Endothelial cell (in vitro differentiated cells): ENCODE results near the gene ERC2. TPM values are rescaled to one million over a fixed set of nuclear protein-coding genes. Genes with fewer than 3 reads are reported as not detected.

Experiments used
- DNase-seq: peaks from one replicate; pipeline ENCODE4 v3.0.0; 2021; ENCODE audit warnings: low spot score
- H3K27ac Mint-ChIP-seq: one replicate; pipeline ENCODE4 v1.8.0; 2021; ENCODE audit warnings: mixed read lengths, inconsistent platforms; ENCODE audit not compliant: unreplicated experiment
- H3K27me3 Mint-ChIP-seq: one replicate; pipeline ENCODE4 v1.8.0; 2021; ENCODE audit warnings: mild to moderate bottlenecking, moderate library complexity, mixed read lengths, inconsistent platforms; ENCODE audit not compliant: unreplicated experiment
- H3K36me3 Mint-ChIP-seq: one replicate; pipeline ENCODE4 v1.8.0; 2021; ENCODE audit warnings: mild to moderate bottlenecking, low read depth, mixed read lengths, inconsistent platforms; ENCODE audit not compliant: unreplicated experiment
- H3K4me1 Mint-ChIP-seq: one replicate; pipeline ENCODE4 v1.8.0; 2021; ENCODE audit warnings: mild to moderate bottlenecking, mixed read lengths, inconsistent platforms; ENCODE audit not compliant: unreplicated experiment
- H3K4me3 Mint-ChIP-seq: one replicate; pipeline ENCODE4 v1.8.0; 2021; ENCODE audit warnings: mild to moderate bottlenecking, mixed read lengths, inconsistent platforms; ENCODE audit not compliant: unreplicated experiment
- H3K9me3 Mint-ChIP-seq: one replicate; pipeline ENCODE4 v1.8.0; 2021; ENCODE audit warnings: mixed read lengths, inconsistent platforms; ENCODE audit not compliant: unreplicated experiment
- total RNA-seq: library from RNA; stranded (reverse); fragmentation: NEBNext Ultra II Directional; extraction: Animal tissue kit (Norgen Biotek cat#: 25700); gene quantifications from one replicate; pipeline ENCODE4 v1.2.1, GENCODE V29; 2021; ENCODE audit not compliant: unreplicated experiment
- TF ChIP-seq, protein P1 (sequence below): fragments of 200-600 bp; sonication (generic); IDR thresholded peaks from one replicate; pipeline ENCODE4 v1.5.0; 2021; ENCODE audit warnings: antibody characterized with exemption; ENCODE audit not compliant: unreplicated experiment

ERC2 gene
- total RNA-seq, 1 donor from 2014 or later = 20.5 TPM

DNA sequence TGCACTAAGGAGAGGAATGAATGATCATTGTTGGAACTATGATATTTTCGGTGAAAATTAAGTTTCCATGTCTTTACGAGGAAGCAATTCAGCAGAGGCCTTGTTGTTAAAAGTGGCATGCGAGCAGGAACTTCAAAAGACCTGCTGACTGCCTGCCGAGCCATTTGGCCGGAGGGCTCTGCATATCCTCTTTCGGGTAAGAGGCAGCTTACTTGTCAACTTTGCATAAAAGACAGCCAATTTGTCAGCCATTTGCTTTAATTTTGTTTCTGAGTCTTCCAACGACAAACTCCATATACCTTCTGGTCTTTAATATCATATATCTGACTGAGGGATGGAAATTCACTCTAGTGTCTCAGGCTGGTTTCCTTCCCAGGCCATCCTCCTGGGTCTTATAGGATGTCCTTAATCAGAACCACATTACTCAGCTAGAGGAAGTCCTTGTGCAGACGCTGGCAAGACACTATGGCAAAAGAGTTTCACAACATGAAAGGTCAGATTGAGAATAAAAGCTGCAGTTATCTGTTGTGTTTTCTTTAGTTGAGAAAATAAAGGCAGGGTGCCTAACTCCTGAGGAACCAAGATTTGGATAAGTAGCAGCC lies 852.5 kb downstream of the ERC2 start:
- Mint-ChIP-seq H3K9me3 (no peaks in the 10 kb centered on the region), H3K27ac (no peak overlapping the region), H3K36me3 (no peaks in the 10 kb centered on the region), H3K4me1 (peaks cover 12% of the 10 kb centered on the region), H3K27me3 (no peaks in the 10 kb centered on the region), H3K4me3 (no peak overlapping the region)
- TF ChIP-seq, protein P1, sequence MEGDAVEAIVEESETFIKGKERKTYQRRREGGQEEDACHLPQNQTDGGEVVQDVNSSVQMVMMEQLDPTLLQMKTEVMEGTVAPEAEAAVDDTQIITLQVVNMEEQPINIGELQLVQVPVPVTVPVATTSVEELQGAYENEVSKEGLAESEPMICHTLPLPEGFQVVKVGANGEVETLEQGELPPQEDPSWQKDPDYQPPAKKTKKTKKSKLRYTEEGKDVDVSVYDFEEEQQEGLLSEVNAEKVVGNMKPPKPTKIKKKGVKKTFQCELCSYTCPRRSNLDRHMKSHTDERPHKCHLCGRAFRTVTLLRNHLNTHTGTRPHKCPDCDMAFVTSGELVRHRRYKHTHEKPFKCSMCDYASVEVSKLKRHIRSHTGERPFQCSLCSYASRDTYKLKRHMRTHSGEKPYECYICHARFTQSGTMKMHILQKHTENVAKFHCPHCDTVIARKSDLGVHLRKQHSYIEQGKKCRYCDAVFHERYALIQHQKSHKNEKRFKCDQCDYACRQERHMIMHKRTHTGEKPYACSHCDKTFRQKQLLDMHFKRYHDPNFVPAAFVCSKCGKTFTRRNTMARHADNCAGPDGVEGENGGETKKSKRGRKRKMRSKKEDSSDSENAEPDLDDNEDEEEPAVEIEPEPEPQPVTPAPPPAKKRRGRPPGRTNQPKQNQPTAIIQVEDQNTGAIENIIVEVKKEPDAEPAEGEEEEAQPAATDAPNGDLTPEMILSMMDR = no peak
- DNase-seq = peak; percentile 17

DNA sequence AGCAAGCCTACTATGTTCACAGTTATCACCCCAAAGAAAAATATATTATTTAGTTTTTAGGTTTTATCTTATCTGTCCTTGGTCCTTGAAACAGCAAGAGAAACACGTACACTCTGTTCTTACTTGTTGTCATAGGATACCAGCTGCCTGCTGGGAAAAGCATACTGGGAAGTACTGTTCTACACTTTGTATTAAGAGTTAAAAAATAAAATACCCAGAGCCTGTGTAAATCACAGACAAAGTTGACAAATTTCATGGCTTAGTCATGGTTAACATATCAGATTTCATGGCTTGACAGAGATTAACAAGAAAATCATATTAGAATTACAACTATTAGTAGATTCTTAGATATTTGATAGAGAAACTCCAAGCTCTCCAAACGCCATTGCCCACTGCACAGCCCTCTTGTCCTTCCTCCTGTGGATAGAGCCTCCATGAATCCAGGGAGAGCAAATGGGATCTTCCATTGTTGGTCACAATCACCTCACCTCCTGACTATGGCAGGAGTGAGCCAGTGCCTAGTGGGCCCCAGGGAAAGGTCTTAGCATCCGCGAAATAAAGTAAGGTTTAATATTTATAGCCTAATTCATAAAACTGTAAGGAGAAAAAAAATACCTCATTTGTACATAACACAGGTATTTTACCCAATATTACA lies 853.1 kb downstream of the ERC2 start:
- H3K9me3 Mint-ChIP-seq = no peaks in the 10 kb centered on the region
- H3K36me3 Mint-ChIP-seq = no peaks in the 10 kb centered on the region
- no peak overlapping the region for H3K4me3 Mint-ChIP-seq
- TF ChIP-seq, protein P1 = no peak
- H3K27me3 Mint-ChIP-seq = no peaks in the 10 kb centered on the region
- H3K4me1 Mint-ChIP-seq = peaks cover 12% of the 10 kb centered on the region
- no peak for DNase-seq
- no peak overlapping the region for H3K27ac Mint-ChIP-seq

DNA sequence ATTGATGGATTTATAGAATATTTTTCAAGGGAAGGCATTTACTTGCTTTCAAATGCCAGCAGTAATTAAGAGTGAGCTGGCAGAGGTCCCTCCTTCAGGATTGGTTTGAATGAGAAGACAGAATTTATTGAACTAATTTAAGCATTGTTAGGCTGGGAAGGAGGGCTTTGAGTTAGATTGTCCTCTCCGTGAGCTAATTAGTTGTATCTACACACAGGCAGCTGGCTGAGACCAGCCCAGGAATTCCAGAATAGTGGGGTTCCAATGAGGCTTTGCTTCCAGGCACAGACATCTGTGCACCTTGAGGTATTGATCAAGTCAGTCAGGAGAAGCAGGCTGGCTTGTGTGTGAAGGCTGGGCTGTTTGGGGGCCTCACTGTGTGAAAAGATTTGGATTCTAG lies 857.1 kb downstream of the ERC2 start:
- Mint-ChIP-seq H3K27ac (no peak overlapping the region), H3K4me1 (peaks cover 12% of the 10 kb centered on the region), H3K9me3 (no peaks in the 10 kb centered on the region), H3K36me3 (no peaks in the 10 kb centered on the region), H3K4me3 (no peak overlapping the region), H3K27me3 (no peaks in the 10 kb centered on the region)
- no peak for DNase-seq
- TF ChIP-seq, protein P1 = no peak

DNA sequence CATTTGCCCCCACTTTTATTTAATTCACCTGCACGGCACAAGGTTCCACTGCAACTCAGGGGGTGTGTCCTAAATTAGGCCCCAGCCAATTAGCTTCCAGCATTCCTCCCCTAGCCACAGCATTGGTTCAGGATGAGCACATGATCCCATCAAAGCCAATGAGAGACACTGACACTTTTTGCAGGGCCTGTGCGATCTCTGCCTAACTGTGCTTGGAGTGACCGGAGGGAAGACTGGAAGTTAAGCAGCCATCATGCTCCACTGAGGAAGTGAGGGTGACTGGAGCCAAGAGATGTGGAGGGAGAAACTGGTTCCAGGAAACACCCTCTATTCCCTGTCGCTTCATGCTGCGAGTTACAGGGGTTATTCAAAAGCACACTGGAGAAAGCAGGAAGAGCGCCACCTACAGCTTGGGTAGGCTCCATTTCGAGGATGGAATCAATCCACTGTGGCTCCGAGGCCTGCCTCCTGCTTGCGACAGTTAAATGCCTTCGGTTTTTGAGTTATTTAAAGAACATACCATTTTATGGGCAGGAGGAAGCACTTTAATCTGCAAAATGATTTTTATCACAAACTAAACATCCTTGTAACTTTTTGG lies 858.9 kb downstream of the ERC2 start:
- Mint-ChIP-seq H3K27ac (no peak overlapping the region), H3K9me3 (no peaks in the 10 kb centered on the region), H3K36me3 (no peaks in the 10 kb centered on the region), H3K4me3 (no peak overlapping the region), H3K4me1 (peaks cover 5% of the 10 kb centered on the region), H3K27me3 (no peaks in the 10 kb centered on the region)
- TF ChIP-seq, protein P1 = peak; percentile 31
- no peak for DNase-seq

DNA sequence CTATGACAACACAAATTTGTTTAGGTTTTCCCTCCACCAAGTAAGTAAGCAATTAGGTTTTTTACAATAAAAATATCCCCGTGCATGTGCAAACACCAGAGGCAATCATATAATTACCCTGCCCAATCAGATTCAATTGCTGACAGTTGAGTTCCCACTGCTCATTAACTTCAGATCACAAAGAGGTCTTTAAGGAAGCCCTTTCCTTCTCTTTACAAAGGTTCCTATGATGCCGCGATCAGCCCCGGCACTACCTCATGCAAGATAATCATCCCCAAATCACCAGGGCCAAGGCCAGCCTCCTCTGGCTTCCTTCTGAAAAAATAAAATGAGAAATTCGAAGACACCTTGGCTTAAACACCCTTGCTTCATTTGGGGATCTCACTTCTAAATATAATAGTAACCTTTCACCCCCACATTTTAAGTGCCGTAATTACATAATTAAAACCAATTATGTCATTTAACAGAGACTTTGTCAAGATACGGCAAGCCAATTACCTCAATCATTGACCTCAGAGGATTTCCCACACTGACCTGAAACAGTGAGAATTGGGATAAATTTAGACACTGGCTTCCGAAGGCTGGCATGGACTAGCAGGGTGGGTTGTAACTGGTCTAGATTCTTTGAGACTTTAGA lies 859.8 kb downstream of the ERC2 start:
- Mint-ChIP-seq H3K4me3 (no peak overlapping the region), H3K9me3 (no peaks in the 10 kb centered on the region), H3K36me3 (no peaks in the 10 kb centered on the region), H3K27me3 (no peaks in the 10 kb centered on the region), H3K4me1 (peaks cover 6% of the 10 kb centered on the region), H3K27ac (no peak overlapping the region)
- TF ChIP-seq, protein P1 = no peak
- no peak for DNase-seq
